Measurements from ENCODE around the gene STAB1. TPM values are rescaled to one million over a fixed set of nuclear protein-coding genes. Genes with fewer than 3 reads are reported as not detected.

STAB1 gene
- total and polyA plus RNA-seq, 10 of the 15 experiments (the other 5 are each of a cell fraction or from before 2014, with no cell fraction given): 0.46 TPM; not detected in 9

- H3K27ac ChIP-seq (ENCODE audit: control insufficient read depth, insufficient read depth): no peak overlapping the region
- no peak overlapping the region for H3K4me2 ChIP-seq (ENCODE audit: control insufficient read depth, insufficient read depth)
- H3K4me3 ChIP-seq: no peak overlapping the region
- no peaks in the 10 kb centered on the region for H3K4me1 ChIP-seq (ENCODE audit: control insufficient read depth, insufficient read depth, low read length)
- no peaks in the 10 kb centered on the region for H3K79me2 ChIP-seq (ENCODE audit: control insufficient read depth, insufficient read depth, low read length)
- CTCF ChIA-PET: interaction anchor here (0.6 to 0.8 kb wide), 2 partner anchors 27 to 66 kb away, joined by 3 to 5 read pairs; no protein-coding TSS in a partner anchor
- no peak for DNase-seq (ENCODE audit: low read depth, low spot score)
- H3K36me3 ChIP-seq (ENCODE audit: control insufficient read depth in 2 of 2, insufficient read depth in 2 of 2, low read length in 1 of 2): no peaks in the 10 kb centered on the region
- TF ChIP-seq ZSCAN29 (IDR thresholded peaks at IDR 0.05) (no peak), EP300 (IDR thresholded peaks at IDR 0.05; ENCODE audit: borderline replicate concordance in 1 of 2, control insufficient read depth in 1 of 2, low read depth in 2 of 2, low read length in 2 of 2) (no peak)
- in situ Hi-C loops (cut with MboI): no loop called here
- H4K20me1 ChIP-seq (ENCODE audit: control insufficient read depth, insufficient read depth): no peaks in the 10 kb centered on the region
- no peak overlapping the region for H2AFZ ChIP-seq (ENCODE audit: control insufficient read depth, low read depth, low read length)
- SMC1A ChIA-PET (ENCODE audit: uncharacterized antibody, unreplicated experiment): no interaction called here
- no peaks in the 10 kb centered on the region for H3K9me3 ChIP-seq (replicated peaks; ENCODE audit: control insufficient read depth, insufficient read depth, low read length)
- no peaks in the 10 kb centered on the region; a peak in 2 of 4 replicates for H3K27me3 ChIP-seq (replicated peaks in 1 of 2; ENCODE audit: control insufficient read depth in 2 of 2, insufficient read depth in 2 of 2, low read length in 1 of 2)
- no peak for FAIRE-seq
- POLR2A ChIA-PET: interaction anchor here (0.5 kb wide), 1 partner anchor 173 kb away, joined by 3 read pairs; no protein-coding TSS in a partner anchor
- intact Hi-C loops (cut with micrococcal nuclease; ENCODE audit: unreplicated experiment): no loop called here
- WGBS (ENCODE audit: insufficient coverage, insufficient replicate concordance, low lambda C conversion rate, missing lambda C conversion rate): 63% methylated on average over 25 of the region's 25 CpGs
- BruUV-seq (replicated peaks): no TSS peak
- no peak overlapping the region for H3K9ac ChIP-seq (ENCODE audit: control insufficient read depth, insufficient read depth, low read length)
- no peak for ATAC-seq
- RAD21 ChIA-PET (ENCODE audit: unreplicated experiment): interaction anchor here (0.6 kb wide), 1 partner anchor 64 kb away, joined by 3 read pairs; no protein-coding TSS in a partner anchor
Measured at GRCh38 chr3:52517796-52518722, 22.9 kb downstream of the STAB1 start.

GRCh38 chr3:52518723-52519444 lies 23.7 kb downstream of the STAB1 start:
- no peaks in the 10 kb centered on the region for H3K9me3 ChIP-seq (replicated peaks; ENCODE audit: control insufficient read depth, insufficient read depth, low read length)
- no peaks in the 10 kb centered on the region; a peak in 1 of 4 replicates for H3K27me3 ChIP-seq (replicated peaks in 1 of 2; ENCODE audit: control insufficient read depth in 2 of 2, insufficient read depth in 2 of 2, low read length in 1 of 2)
- H3K27ac ChIP-seq (ENCODE audit: control insufficient read depth, insufficient read depth): no peak overlapping the region
- H4K20me1 ChIP-seq (ENCODE audit: control insufficient read depth, insufficient read depth): no peaks in the 10 kb centered on the region
- no peak overlapping the region for H2AFZ ChIP-seq (ENCODE audit: control insufficient read depth, low read depth, low read length)
- CTCF ChIA-PET: interaction anchor here (0.6 to 0.8 kb wide), 2 partner anchors 26 to 65 kb away, joined by 3 to 5 read pairs; no protein-coding TSS in a partner anchor
- H3K9ac ChIP-seq (ENCODE audit: control insufficient read depth, insufficient read depth, low read length): no peak overlapping the region
- intact Hi-C loops (cut with micrococcal nuclease; ENCODE audit: unreplicated experiment): no loop called here
- TF ChIP-seq TCF7 (IDR thresholded peaks at IDR 0.05; ENCODE audit: borderline replicate concordance) (no peak), RELB (IDR thresholded peaks at IDR 0.05; ENCODE audit: low read depth) (no peak), NR2F1 (conservative IDR thresholded peaks at IDR 0.05) (no peak), IRF3 (IDR thresholded peaks at IDR 0.05) (no peak), SMC3 (IDR thresholded peaks at IDR 0.05; ENCODE audit: borderline replicate concordance, low read length) (no peak)
- no peak overlapping the region for H3K4me2 ChIP-seq (ENCODE audit: control insufficient read depth, insufficient read depth)
- in situ Hi-C loops (cut with MboI): no loop called here
- no peaks in the 10 kb centered on the region; a peak in 1 of 4 replicates for H3K36me3 ChIP-seq (ENCODE audit: control insufficient read depth in 2 of 2, insufficient read depth in 2 of 2, low read length in 1 of 2)
- H3K4me3 ChIP-seq: no peak overlapping the region
- H3K4me1 ChIP-seq (ENCODE audit: control insufficient read depth, insufficient read depth, low read length): no peaks in the 10 kb centered on the region
- RAD21 ChIA-PET (ENCODE audit: unreplicated experiment): interaction anchor here (0.6 kb wide), 1 partner anchor 65 kb away, joined by 3 read pairs; no protein-coding TSS in a partner anchor
- no TSS peak for BruUV-seq (replicated peaks)
- H3K79me2 ChIP-seq (ENCODE audit: control insufficient read depth, insufficient read depth, low read length): no peaks in the 10 kb centered on the region
- SMC1A ChIA-PET (ENCODE audit: uncharacterized antibody, unreplicated experiment): no interaction called here
- no peak for ATAC-seq
- WGBS (ENCODE audit: insufficient coverage, insufficient replicate concordance, low lambda C conversion rate, missing lambda C conversion rate): 73% methylated on average over 26 of the region's 50 CpGs
- POLR2A ChIA-PET: interaction anchor here (0.5 kb wide), 1 partner anchor 172 kb away, joined by 3 read pairs; no protein-coding TSS in a partner anchor
- FAIRE-seq: no peak
- DNase-seq (ENCODE audit: low read depth, low spot score): no peak

All from GM12878 (cell line).